DOHH2 (cell line): ENCODE results near the gene JUN.

Source experiments
- H3F3A ChIP-seq: fragments of 200-600 bp; sonication (generic), shearing (Covaris generic); 2 replicates; pipeline ENCODE4 v1.6.0; 2016; ENCODE audit warnings: antibody characterized with exemption, mild to moderate bottlenecking; ENCODE audit not compliant: control insufficient read depth, insufficient read depth
- H3K27ac ChIP-seq: fragments of 200-600 bp; sonication (generic); 2 replicates; pipeline ENCODE4 v1.5.1; 2014; ENCODE audit warnings: low read depth, mild to moderate bottlenecking, low read length, moderate library complexity
- H3K27me3 ChIP-seq: fragments of 200-600 bp; sonication (generic); 2 replicates; pipeline ENCODE4 v1.6.1; 2014; ENCODE audit warnings: mild to moderate bottlenecking, low read length, mixed read lengths; ENCODE audit not compliant: control insufficient read depth
- H3K36me3 ChIP-seq: fragments of 200-600 bp; sonication (generic); 2 replicates; pipeline ENCODE4 v1.6.1; 2014; ENCODE audit warnings: mild to moderate bottlenecking, low read length, moderate library complexity, mixed read lengths; ENCODE audit not compliant: control insufficient read depth
- H3K4me1 ChIP-seq: fragments of 200-600 bp; sonication (generic); 2 replicates; pipeline ENCODE4 v1.6.1; 2014; ENCODE audit warnings: mild to moderate bottlenecking, low read length, mixed read lengths; ENCODE audit not compliant: control insufficient read depth
- H3K4me2 ChIP-seq: fragments of 200-600 bp; sonication (generic); 2 replicates; pipeline ENCODE4 v1.6.0; 2014; ENCODE audit warnings: mild to moderate bottlenecking, low read length, moderate library complexity
- H3K4me3 ChIP-seq: fragments of 200-600 bp; sonication (generic); 2 replicates; pipeline ENCODE4 v1.5.1; 2014; ENCODE audit warnings: mild to moderate bottlenecking, low read length, mixed read lengths
- H3K79me2 ChIP-seq: fragments of 200-600 bp; sonication (generic); 2 replicates; pipeline ENCODE4 v1.6.1; 2014; ENCODE audit warnings: mild to moderate bottlenecking, low read length, mixed read lengths; ENCODE audit not compliant: control insufficient read depth
- H3K9me2 ChIP-seq: fragments of 200-600 bp; sonication (generic); replicated peaks from 2 replicates; pipeline ENCODE4 v1.6.1; 2014; ENCODE audit warnings: mild to moderate bottlenecking, low read length, mixed read lengths; ENCODE audit not compliant: control insufficient read depth
- H3K9me3 ChIP-seq: fragments of 200-600 bp; sonication (generic); 2 replicates; pipeline ENCODE4 v1.6.1; 2014; ENCODE audit warnings: antibody characterized with exemption, low read length, mixed read lengths; ENCODE audit not compliant: control insufficient read depth, insufficient read depth
- H4K20me1 ChIP-seq: fragments of 200-600 bp; sonication (generic); 2 replicates; pipeline ENCODE4 v1.6.0; 2014; ENCODE audit warnings: low read depth, mild to moderate bottlenecking, antibody characterized with exemption, low read length, moderate library complexity; ENCODE audit not compliant: control insufficient read depth, insufficient read depth
- CTCF ChIP-seq: fragments of 200-600 bp; sonication (generic); IDR thresholded peaks from one replicate; pipeline ENCODE4 v1.5.1; 2014; ENCODE audit warnings: antibody characterized with exemption, mild to moderate bottlenecking, low read depth, low read length; ENCODE audit not compliant: poor library complexity, severe bottlenecking
- EZH2phosphoT487 ChIP-seq: fragments of 200-600 bp; sonication (generic); IDR thresholded peaks from 2 replicates; pipeline ENCODE4 v1.6.1; 2017; ENCODE audit warnings: borderline replicate concordance, mild to moderate bottlenecking, antibody characterized with exemption, low read length, moderate library complexity, mixed read lengths

JUN gene

GRCh38 chr1:58815686-58816071 lies 31.8 kb upstream of the JUN start:
- Histone ChIP-seq H3K9me2 (no peaks in the 10 kb centered on the region), H3K36me3 (no peaks in the 10 kb centered on the region), H3F3A (peaks cover 10% of the 10 kb centered on the region), H3K27me3 (peaks cover 6% of the 10 kb centered on the region; the same call in 1 of the 2 replicates), H3K4me3 (peak overlapping the region; percentile 80), H3K4me1 (peaks cover 21% of the 10 kb centered on the region), H3K79me2 (no peaks in the 10 kb centered on the region; the same call in 1 of the 2 replicates), H3K9me3 (no peaks in the 10 kb centered on the region), H3K27ac (peak overlapping the region; percentile 62), H4K20me1 (no peaks in the 10 kb centered on the region), H3K4me2 (peak overlapping the region; percentile 90)
- TF ChIP-seq EZH2phosphoT487 = no peak

GRCh38 chr1:58815069-58815685 lies 31.3 kb upstream of the JUN start:
- Histone ChIP-seq H3K27me3 (peaks cover 6% of the 10 kb centered on the region; the same call in 1 of the 2 replicates), H3K4me2 (peak overlapping the region; percentile 90), H3K4me3 (peak overlapping the region; percentile 80), H4K20me1 (no peaks in the 10 kb centered on the region), H3K79me2 (no peaks in the 10 kb centered on the region; the same call in 1 of the 2 replicates), H3K36me3 (no peaks in the 10 kb centered on the region), H3K9me2 (no peaks in the 10 kb centered on the region), H3K9me3 (no peaks in the 10 kb centered on the region), H3K4me1 (peaks cover 21% of the 10 kb centered on the region), H3F3A (peaks cover 10% of the 10 kb centered on the region), H3K27ac (peak overlapping the region; percentile 62)
- no peak for TF ChIP-seq EZH2phosphoT487
- TF ChIP-seq CTCF = no peak

GRCh38 chr1:58814251-58815068 lies 30.6 kb upstream of the JUN start:
- peaks cover 10% of the 10 kb centered on the region for H3F3A ChIP-seq
- H3K4me3 ChIP-seq = peak overlapping the region; percentile 80
- no peaks in the 10 kb centered on the region for H3K9me3 ChIP-seq
- peaks cover 21% of the 10 kb centered on the region for H3K4me1 ChIP-seq
- H3K36me3 ChIP-seq = no peaks in the 10 kb centered on the region
- H4K20me1 ChIP-seq = no peaks in the 10 kb centered on the region
- no peaks in the 10 kb centered on the region for H3K9me2 ChIP-seq
- 0 out of 2 replicates have a peak overlapping the region, but pooled peaks have one; percentile 3 for H3K27ac ChIP-seq
- TF ChIP-seq EZH2phosphoT487 (no peak), CTCF (no peak)
- H3K27me3 ChIP-seq = peaks cover 2% of the 10 kb centered on the region; the same call in 1 of the 2 replicates
- peak overlapping the region; percentile 90 for H3K4me2 ChIP-seq
- H3K79me2 ChIP-seq = no peaks in the 10 kb centered on the region; the same call in 1 of the 2 replicates

GRCh38 chr1:58813801-58814200 lies 30.0 kb upstream of the JUN start:
- Histone ChIP-seq H3F3A (peaks cover 10% of the 10 kb centered on the region), H3K27ac (no peak overlapping the region), H3K4me1 (peaks cover 21% of the 10 kb centered on the region)

More at GRCh38 chr1:58813801-58814200, 30.0 kb upstream of the JUN start:
- Histone ChIP-seq H3K27me3 (no peaks in the 10 kb centered on the region), H3K4me2 (no peak overlapping the region), H3K9me3 (no peaks in the 10 kb centered on the region), H3K36me3 (no peaks in the 10 kb centered on the region), H3K9me2 (no peaks in the 10 kb centered on the region), H4K20me1 (no peaks in the 10 kb centered on the region), H3K79me2 (no peaks in the 10 kb centered on the region; the same call in 1 of the 2 replicates), H3K4me3 (no peak overlapping the region)
- TF ChIP-seq CTCF = no peak
- TF ChIP-seq EZH2phosphoT487 = no peak
